ENCODE data around the gene DNAH8.
"Not testable (repeated sequence)": the region's sequence is repeated elsewhere in the genome, so short reads cannot be mapped to it uniquely, and the experiment has no call there.

DNAH8 gene

DNA sequence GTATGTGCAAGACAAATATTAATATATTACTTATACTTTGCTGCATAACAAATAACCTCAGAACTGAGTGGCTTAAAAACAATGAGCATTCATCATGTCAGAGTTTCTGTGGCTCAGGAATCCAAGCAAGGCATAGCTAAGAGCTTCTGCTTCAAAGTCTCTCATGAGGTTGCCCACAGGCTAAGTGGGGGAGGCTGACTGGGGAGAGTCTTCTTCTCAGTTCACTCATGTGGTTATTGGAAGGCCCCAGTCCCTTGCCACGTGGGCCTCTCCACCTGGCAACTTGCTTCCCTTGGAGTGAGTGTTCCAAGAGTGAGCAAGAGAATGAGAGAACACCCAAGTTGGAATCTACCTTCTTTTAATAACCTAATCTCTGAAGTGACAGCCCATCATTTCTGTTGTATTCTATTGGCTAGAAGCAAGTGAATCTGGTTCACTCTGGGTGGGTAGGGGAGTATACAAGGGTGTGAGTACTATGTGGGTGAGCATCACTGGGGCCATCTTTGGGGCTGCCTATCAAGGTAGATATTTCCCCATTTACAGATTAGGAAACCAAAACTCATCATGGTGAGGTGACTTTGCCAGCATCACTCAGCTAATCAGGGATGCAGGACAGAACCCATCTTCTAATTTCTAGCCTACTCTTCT lies 36.0 kb downstream of the DNAH8 start:
- DNase-seq = no peak

DNA sequence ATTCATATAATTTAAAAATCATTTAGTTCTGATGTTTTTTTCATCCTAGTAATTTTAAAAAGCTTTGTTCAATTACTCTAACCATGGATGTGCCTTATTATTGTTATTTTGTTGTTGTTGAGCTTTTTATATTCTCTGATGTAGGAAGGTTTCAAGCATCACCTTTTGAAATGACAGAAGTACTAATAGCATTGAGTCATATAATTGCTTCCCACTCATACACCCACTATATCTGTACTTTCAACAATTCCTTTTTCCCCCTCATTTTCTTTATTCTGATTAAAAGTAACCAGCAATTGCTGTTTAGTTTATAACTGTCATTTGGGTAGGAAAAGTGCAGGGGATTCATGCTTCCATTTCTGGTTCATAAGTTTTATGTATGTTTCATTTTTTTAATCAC lies 38.6 kb downstream of the DNAH8 start:
- no peak for DNase-seq

DNA sequence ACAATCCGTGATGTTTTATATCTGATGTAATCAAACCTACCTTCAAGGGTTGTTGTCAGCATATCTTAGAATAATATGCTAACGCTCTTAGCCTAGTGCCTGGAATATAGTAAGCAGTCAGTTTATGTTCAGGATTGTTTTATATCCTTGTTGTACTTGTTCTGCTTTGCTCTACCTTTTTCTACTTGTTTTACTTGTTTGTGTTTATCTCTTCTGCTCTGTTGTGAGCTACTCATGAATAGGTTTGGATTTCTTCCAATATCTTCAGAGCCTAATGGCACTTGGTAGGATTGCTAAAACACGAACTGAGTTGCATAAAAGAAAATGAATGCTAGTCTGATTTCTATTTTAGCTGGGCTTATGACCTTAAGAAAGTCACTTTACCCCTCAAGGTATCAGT lies 40.1 kb downstream of the DNAH8 start:
- DNase-seq = no peak

DNA sequence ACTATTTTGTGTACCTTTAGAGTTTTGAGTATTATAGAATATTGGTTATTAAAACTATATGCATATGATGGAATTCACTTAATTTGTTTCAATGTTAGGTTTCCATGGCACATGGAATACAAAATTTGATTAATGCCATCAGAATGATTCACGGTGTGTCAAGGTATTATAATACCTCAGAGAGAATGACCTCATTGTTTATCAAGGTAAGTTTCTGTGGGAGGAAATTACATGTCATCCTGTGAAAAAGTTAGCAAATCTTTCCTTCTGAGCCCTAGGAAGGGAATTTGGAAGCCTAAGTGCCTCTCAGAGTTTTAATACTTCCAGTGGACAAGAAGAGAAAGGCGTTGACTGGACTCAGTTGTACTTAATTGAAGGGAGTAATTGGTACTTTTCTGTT lies 40.8 kb downstream of the DNAH8 start:
- no peak for DNase-seq

DNA sequence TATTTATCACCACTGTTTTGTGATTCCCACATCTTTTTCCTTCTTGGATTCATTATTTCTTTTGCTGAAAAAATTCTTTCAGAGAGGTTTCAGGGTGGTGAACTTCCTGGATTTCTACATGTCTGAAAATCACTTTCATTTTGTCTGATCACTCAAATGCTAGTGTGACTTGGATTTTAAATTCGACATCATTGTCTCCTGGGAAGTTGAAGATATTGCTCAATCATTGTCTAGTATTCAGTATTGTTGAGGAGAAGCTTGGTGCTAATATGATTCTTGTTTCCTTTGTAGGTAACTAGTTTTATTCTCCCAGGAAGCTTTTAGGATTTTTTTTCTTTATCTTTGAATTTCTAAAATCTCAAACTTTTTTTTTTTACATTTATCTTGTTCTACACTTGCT lies 45.0 kb downstream of the DNAH8 start:
- no peak for DNase-seq

DNA sequence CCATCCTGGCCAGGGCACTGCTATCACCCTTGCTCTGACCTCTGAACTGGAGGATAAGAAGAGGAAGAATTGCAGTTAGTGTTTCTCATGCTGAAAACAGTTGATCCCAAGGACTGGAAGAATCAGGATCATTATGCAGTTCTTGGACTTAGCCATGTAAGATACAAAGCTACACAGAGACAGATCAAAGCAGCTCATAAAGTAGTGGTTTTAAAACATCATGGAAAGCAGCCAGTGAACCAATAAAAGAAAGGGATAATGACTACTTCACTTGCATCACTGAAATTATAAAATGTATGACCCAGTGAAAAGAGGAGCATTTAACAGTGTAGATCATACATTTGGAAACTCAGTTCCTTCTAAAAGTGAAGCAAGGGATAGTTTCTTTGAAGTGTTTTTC lies 47.7 kb downstream of the DNAH8 start:
- no peak for DNase-seq

DNA sequence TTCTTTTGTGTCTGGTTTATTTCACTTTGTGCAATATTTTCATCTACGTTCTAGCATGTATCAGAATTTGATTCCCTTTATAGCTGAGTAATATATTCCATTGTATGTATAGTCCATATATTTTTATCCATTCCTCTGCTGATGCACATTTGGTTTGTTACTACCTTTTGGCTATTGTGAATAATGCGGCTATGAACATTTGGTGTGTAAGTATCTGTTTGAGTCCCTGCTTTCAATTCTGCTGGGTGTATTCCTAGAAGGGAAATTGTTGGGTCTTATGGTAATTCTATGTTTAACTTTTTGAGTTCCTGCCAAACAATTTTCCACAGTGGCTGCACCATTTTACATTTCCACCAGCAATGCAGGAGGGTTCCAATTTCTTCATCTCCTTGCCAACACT lies 52.4 kb downstream of the DNAH8 start:
- DNase-seq = no peak

DNA sequence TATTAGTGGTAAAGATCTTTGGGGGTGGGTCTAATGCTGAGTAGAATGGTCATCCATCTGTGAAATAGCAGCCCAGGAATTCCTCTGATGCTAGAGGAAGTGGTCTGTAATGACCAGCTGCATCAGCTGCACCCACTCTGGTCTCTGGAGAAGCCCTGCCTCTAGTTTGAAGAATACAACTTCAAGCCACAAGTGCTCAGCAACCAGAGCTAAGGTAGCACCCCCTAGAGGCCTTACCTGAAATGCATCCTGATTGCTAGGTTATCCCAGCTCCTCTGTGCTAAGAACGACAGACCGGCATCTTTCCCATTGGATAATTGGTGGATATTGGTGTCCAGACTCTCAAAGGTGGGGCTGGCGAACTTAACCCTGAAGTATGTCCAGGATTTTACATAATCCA lies 58.2 kb downstream of the DNAH8 start:
- no peak for DNase-seq

DNA sequence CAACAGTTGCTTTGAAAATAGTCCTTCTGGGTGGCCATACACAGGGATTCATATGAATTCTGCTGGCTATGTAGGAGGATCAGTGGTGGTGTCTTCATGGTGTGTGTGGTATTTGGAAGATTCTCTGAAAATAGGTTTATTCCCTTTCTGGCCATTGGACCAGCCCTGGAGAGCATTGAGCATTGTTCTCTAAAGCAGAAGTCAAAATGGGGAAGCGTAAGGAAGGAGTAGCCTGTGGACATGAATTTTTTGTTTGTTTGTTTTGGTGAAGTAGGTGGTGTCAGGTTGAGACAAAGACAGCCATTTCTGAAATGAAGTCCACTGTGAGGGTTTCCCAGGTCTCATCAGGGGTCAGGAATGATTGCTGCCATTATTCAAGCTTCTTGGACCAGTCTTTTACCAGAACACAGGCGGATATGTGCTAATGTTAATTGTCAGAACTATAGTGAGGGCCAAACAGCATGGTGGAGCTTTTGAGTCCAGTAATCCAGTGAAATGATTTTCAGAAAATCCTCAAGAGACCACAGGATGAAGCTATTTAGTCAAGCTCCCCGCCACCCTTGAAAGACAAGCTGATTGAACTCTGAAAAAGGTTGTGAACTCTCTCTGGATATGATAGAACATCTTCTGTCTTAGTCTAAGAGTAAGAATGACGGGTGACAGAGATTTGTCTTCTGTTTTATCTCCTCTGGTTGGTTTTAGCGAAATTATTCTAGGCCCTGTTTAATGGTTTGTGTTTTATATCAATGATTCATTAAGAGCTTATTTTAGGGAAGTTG lies 60.0 kb downstream of the DNAH8 start:
- no peak for DNase-seq

DNA sequence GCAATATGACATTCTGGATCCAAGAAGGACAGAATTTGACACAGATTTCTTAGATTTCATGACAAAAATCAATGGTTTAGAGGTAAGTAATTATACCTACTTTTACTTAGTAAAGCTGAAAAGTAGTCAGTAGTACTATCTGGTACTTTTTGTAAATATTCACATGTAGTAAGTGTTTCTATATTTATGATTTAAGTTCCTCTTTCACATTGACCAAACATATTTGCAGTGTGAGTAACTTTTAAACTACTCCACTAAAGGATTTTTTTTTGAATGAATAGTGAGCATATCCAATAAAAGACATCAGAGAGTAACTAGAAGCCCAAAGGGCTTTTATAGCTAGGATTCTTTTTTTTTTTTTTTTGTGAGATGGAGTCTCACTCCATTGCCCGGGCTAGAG lies 60.8 kb downstream of the DNAH8 start:
- DNase-seq = no peak

DNA sequence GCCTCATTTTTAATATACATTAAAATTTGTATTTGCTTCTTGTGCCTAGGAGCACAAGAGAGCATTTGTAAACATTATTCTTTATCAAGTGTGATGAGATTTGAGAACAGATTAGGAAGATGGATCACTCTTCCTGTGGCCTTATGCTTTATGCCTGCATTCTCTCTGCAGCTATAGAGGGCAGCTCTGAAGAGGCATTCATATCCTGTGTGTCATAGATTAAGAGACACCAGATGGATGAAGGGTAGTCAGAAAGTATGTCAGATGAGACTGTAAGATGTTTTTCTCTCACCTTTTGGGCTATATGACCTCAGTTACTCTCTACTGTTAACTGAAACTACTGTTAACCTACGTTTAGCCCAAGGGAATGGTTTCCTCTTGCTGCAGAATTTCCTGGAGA lies 61.4 kb downstream of the DNAH8 start:
- DNase-seq = no peak

DNA sequence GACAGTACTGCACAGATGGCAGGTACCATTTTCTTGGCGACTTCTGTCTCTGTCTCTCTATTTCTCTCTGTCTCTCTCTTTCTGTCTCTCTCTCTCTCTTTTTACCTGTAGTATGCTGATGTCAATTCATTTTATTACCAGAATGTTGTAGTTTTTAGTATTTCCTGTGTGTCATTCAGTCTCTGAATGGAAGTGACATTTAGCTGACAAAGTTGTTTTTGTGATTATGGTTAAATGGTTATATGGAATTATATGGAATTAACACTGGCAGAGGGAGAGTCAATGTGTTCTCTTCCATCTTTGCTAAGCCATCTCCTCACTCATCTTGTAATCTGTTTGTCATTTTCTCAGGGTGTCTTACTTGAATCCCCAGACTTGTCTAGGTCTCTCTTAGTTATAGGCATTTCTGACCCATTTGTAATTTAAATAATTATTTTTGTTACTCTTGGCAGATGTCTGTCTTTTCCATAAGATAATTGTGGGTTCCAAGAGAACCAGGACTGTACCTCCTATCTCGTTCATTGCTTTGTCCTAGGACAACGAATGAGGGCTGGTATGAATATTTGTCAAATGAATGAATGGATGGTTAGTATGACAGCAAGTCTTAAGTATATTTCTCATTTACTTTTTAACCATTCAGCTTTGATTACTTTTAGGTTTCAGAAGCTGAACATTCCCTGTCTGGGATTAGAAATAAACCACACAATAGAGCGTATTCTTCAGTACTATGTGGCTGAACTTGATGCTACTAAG lies 64.4 kb downstream of the DNAH8 start:
- no peak for DNase-seq

DNA sequence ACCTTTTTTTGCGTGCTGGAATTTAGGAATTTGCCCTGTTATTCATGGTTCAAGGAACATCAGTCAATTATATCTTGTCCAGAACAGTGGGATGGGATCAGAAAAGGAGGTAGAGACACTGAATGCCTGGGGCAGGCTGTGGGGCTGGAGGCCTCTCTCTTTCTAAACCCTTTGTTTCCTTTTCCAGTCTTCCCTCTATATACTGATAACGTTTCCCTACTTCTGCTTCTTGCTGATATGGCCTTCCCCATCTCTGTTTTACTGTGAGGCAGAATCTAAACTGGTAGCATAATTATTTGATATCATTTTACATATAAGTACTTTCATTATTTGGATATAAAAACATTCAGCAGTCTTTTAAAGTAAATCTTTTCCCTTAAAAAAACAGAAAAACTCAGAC lies 67.5 kb downstream of the DNAH8 start:
- DNase-seq = no peak

DNA sequence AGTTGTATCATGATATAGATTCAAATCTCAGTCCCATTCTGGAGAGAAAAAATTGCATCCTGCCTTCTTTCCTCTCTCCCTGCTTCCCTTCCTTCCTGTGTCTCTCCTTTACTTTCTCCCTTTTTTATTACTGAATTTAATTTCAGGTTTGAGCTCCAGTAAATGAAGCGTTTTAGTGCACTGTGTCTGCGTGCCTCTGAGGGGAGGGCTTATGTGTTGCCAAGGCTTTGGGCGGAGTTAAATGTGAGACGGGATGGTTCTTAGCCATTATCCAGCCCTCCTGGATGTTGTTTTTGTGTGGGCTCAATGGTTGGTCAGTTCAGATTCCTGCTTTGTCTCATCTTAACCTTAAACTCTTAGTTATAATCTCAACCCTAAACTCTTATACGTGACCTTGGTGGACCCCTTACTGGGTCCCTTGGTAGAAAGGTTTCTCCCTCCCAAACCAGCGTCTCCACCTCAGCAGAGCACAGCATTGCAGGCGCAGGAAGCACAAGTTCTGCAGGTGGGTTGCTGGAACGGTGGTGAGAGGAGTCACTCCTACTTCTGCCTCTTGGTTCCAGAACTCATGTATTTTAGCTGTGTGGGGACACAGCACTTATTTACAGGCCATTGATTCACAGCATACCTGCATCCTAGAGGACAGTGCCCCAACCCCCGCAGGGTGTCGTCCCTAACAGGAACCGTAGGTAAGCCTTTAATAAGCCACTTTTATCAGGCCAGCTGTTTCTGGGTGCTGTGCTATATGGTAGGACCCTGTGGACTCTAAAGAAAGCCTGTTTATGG lies 68.5 kb downstream of the DNAH8 start:
- DNase-seq = no peak

DNA sequence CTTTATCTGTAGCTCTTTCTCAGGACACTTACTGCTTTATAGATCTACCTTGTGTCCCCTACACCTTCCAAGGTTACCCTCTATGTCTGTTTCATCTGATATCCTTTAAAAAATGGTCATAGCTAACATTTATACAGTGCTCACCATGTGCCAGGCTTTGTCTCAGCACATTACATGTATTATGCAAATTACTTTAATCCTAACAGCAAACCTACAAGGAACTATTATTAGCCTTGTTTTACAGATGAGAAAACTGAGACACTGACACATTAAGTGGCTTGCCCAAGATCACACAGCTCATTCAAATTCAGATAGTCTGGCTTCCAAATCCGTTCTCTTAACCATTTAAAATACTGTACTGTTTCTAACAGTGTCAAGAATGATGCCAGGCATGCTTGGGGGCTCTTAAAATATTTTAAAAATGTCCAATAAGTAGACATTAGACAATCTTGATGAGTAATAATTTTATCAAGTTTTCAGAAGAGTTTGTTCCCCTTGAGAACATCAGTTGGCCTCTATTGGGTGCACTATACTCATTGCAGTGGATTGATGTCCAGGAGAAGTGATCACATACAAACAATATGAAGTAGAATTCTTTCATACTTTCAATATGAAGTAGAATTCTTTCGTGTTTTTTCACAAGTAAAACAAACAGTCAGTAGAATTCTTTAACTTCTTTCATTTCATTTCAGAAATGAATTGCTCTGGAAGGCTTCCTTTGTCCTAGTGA lies 69.6 kb downstream of the DNAH8 start:
- DNase-seq = no peak

DNA sequence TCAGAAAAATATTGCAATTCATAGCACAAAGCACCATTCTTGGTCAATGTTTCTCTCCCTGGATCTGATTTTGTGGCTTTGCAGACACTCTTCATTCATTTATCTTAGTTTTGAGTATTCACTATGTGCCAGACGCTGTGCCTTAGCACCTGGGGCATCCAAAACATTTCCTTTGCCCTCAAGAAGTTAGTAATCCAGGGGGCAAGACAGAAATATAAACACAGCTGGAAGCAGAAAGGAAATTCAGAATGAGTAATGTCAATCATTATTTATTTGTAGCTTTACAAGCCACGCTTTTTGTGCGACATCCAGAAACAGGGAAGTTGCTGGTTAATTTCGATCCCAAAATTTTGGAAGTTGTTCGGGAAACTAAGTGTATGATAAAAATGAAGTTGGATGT lies 71.4 kb downstream of the DNAH8 start:
- DNase-seq = no peak

DNA sequence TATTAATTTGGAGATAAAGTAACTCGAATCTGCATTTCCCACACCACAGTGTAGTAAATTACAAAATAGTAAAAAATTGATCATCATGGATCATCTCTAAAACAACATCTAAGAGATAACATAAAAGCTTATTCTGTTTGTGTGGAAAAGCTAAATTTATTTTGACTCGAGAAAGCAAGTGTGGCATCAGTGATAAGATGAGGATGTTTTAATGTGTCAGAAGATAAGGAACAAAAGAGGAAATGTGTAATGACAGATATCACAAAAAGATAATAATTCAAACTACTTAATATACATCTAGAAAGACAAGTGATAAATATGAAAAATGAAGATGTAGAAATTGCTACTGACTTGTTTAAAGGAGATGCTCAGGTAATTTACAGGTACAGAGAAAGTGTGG lies 74.1 kb downstream of the DNAH8 start:
- no peak for DNase-seq

DNA sequence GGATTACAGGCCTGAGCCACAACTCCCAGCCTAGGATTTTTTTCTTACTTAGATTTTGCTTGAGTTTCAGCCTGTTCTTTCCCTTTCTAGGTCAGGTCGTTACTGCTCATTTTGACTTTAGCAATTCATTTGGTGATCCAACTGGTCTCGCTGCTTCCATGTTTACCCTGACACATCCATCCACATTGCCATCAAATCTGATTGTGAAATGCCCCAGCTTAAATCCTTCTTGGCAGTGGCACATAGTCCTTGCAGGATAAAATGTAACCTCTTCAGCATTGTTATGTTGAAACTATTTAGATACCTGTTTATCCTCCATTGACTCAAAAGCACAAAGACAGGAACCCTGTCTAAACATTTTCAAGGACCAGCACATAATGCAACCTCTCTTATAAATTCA lies 77.2 kb downstream of the DNAH8 start:
- no peak for DNase-seq

DNA sequence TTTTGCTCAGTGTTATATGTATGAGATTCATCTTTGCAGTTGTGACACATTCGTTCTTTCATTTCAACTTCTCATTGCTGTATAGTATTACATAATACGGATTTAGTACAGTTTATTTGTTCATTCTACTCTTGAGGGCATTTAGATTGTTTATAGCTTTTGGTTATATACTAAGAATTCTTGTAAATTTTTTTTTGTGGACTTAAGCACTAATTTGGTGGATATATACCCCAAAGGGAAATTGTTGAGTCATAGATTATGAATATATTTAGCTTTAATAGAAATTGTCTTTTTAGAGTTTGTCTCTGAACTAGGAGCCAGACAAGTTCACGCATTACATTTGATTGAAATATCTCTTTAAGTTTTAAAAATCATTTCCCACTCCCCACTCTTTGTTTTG lies 79.6 kb downstream of the DNAH8 start:
- DNase-seq = no peak

DNA sequence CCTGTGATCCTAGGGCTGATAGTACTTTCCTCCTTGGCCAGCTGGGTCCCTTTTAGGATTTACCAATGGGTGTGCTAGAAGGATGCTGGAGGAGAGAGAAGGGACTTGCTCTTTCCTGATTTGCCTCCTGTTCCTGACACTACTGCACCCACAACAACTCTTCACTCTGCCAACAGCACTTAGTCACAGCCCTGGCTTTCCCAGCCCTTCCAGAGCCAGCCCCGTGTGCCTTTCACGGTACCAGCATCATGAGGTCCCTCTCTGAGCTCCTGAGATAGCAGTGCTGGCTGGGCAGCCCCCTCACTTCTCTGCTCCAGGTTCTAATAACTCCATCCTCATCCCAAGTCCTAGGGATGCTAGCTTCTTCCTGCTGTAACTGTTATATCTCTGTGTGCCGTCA lies 80.9 kb downstream of the DNAH8 start:
- no peak for DNase-seq

DNA sequence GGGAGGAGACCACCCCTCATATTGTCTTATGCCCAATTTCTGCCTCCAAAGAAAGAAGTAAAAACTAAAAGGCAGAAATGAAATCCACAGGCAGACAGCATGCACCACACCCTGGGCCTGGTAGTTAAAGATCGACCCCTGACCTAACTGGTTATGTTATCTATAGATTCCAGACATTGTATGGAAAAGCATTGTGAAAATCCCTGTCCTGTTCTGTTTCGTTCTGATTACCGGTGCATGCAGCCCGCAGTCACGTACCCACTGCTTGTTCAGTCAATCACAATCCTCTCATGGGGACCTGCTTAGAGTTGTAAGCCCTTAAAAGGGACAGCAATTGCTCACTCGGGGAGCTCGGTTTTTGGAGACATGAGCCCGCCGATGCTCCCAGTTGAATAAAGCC lies 81.3 kb downstream of the DNAH8 start:
- DNase-seq = not testable (repeated sequence)

DNA sequence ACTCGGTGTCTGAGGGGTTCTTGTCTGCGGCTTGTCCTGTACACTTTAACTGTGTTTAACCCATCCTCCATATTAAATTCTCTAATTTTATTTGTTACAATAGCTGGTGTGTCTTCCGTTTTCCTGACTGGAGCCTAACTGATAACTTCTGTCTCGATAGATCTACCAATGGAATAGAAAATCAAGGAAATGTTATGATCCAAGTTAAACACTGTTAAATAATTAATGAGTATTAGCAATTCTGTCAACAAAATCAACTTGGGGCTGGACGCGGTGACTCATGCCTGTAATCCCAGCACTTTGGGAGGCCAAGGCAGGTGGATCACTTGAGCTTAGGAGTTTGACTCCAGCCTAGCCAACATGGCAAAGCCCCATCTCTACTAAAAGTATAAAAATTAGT lies 81.7 kb downstream of the DNAH8 start:
- no peak for DNase-seq

DNA sequence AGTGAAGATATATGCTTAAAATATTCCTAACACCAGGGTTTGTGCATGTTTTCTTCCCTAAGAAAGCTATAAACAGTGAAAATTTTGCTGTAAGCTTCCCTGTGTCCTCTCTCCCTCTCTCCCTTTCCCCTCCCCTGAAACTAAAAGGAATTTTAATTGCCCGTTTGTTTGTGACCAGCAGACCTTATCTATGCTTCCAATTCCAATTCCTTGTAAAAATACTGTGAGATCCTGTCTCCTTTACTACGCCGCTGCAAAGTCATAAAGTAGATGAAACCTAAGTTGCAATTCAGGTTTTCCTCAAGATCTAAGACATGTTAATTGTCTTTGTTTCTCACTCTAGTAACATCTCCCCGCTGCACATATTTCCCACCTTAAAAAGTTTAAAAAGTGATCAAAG lies 82.3 kb downstream of the DNAH8 start:
- no peak for DNase-seq
